Adrenal gland (tissue), 5 donors: ENCODE results near the gene RSBN1.

Experiments used
- CTCF ChIP-seq, 6 experiments: fragments of 450-650 bp in 4 of 6; fragments of 200-600 bp in 2 of 6; sonication (generic) in 1 of 6; IDR thresholded peaks; 1 replicate in 5 of 6; 2 replicates in 1 of 6; pipeline versions ENCODE4 v1.5.1 to v1.8.0; 2016 to 2021; ENCODE audit warnings: antibody characterized with exemption in 6 of 6, mild to moderate bottlenecking in 2 of 6, moderate library complexity in 1 of 6
- POLR2A ChIP-seq, 2 donors: fragments of 450-650 bp; IDR thresholded peaks; one replicate each; pipeline ENCODE4 v1.6.1; 2017; ENCODE audit warnings: antibody characterized with exemption in 2 of 2, mild to moderate bottlenecking in 2 of 2, moderate library complexity in 1 of 2
- donor health status: DM: no; HTN: no; CAD: no.

GRCh38 chr1:113804421-113805255 is 7.6 kb downstream of the RSBN1 start:
- TF ChIP-seq CTCF (IDR thresholded peaks at IDR 0.05) (no peak), POLR2A (IDR thresholded peaks at IDR 0.05) (peak in 1 of 2 donors; percentile 11)
